ENCODE results near the gene HOXB13. TPM values are rescaled to one million over a fixed set of nuclear protein-coding genes. Genes with fewer than 3 reads are reported as not detected.

The HOXB13 gene
- total RNA-seq, 1 donor from 2014 or later = not detected

DNA sequence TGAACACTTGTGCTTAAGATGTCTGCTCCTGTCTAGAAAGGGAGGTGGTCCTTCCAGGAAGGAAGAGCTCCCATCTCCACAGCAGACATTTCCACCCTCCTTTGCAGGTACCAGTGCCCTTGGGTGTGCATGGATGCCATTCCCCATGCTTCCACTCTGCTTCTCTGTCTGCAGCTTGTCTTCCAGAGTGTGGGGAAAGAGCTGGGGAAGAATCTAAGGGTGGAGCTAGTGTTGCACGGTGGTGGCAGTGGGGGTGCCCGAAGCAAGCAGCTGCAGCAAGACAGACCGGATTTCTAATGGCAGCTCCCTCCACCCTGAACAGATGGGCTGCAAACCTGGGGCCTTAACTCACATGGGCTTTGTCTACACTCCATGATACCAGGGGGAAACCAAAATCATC lies 22.6 kb upstream of the HOXB13 start:
- H3K4me1 Mint-ChIP-seq (ENCODE audit: unreplicated experiment) = no peaks in the 10 kb centered on the region
- no peak for DNase-seq (ENCODE audit: extremely low spot score, unreplicated experiment)
- H3K27me3 Mint-ChIP-seq = peaks cover 99% of the 10 kb centered on the region
- peak overlapping the region; percentile 42 for H3K4me3 Mint-ChIP-seq
- H3K27ac Mint-ChIP-seq = no peak overlapping the region
- H3K36me3 Mint-ChIP-seq = no peaks in the 10 kb centered on the region
- no peaks in the 10 kb centered on the region for H3K9me3 Mint-ChIP-seq
- TF ChIP-seq, protein P1, sequence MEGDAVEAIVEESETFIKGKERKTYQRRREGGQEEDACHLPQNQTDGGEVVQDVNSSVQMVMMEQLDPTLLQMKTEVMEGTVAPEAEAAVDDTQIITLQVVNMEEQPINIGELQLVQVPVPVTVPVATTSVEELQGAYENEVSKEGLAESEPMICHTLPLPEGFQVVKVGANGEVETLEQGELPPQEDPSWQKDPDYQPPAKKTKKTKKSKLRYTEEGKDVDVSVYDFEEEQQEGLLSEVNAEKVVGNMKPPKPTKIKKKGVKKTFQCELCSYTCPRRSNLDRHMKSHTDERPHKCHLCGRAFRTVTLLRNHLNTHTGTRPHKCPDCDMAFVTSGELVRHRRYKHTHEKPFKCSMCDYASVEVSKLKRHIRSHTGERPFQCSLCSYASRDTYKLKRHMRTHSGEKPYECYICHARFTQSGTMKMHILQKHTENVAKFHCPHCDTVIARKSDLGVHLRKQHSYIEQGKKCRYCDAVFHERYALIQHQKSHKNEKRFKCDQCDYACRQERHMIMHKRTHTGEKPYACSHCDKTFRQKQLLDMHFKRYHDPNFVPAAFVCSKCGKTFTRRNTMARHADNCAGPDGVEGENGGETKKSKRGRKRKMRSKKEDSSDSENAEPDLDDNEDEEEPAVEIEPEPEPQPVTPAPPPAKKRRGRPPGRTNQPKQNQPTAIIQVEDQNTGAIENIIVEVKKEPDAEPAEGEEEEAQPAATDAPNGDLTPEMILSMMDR (conservative IDR thresholded peaks at IDR 0.05) = no peak

DNA sequence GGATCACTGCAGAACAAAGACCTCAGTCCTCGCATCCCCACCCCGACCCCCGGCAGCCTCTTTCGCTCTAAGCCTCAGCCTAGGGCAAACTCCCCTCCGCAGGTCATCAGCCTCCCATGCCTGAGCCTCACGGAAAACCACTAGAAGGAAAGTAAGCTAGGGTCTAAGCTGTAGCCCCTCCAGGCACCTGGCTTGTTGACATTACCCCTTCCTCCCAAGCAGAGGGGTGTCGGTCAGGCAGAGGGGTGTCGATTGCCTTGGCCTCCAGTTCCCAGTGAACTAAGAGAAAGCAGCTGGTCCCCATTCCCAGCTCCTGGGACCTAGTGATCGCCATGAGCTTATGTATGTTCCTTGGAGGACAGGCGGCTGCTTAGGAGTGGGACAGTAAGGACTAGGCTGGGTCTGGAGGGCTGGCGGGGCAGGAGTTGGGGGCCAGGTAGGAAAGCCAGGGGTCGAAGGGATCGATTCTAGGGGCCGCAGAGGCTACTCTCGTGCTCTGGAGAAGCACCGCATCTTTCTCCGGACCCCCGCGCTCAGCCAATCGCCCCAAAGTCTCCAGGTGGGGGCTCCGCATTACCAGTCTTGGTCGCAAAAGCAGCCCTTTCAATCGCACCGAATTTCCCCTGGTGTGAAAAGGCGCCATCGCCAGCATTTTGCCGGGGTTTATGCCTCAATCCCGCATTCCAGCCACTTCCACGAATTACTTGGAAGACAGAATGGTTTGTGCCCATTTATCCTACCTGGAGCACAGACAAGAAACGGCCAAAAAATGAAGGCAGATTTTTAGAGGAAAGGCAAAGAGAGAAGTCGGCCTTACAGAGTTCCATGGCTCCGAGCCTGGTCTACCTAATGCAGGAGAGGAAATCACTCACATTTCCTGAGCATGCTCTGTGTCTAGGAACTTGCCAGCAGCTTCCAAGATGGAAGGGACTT lies 21.3 kb upstream of the HOXB13 start:
- Mint-ChIP-seq H3K4me3 (no peak overlapping the region), H3K4me1 (ENCODE audit: unreplicated experiment) (no peaks in the 10 kb centered on the region), H3K27me3 (peaks cover 99% of the 10 kb centered on the region), H3K27ac (no peak overlapping the region), H3K36me3 (no peaks in the 10 kb centered on the region), H3K9me3 (no peaks in the 10 kb centered on the region)
- DNase-seq (ENCODE audit: extremely low spot score, unreplicated experiment) = no peak
- TF ChIP-seq, protein P1 (conservative IDR thresholded peaks at IDR 0.05) = no peak

DNA sequence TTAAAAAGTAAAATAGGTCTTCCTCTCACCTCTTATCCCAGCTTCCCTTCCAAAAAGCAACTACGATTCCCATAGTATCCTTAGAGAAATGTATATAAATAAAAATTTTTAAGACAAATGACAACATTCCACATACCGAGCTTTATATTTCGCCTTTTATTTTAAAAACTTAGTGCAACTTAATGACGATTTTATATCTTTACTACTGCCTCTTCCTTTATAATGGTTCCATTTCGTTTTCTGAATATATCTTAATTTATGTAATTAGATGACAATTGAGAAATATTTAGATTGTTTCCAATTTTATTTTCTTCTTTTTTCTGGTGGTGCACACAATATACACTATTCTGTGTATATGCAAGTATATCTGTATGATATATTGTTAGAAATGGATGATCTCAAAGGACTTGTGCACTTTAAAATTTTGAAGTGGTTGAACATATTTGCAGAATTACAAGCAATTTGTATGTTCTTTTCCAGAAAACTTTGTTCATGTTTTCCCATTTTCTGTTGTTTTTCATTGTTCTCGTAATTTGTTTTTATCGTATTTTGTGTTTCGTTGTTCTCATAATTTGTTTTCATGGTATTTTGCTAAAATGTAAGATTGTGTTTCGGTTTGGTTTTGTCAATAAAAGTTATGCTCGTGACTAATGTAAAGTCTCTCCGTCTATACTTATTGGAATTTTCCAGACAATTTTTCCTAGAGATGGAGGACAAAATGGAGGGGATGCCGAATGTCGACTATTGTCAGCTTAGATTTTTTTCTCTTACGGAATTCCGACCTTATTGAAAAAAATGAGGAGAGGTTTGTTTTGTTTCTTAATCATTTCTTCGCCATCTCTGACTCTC lies 20.4 kb upstream of the HOXB13 start:
- H3K27ac Mint-ChIP-seq = no peak overlapping the region
- peaks cover 99% of the 10 kb centered on the region for H3K27me3 Mint-ChIP-seq
- no peaks in the 10 kb centered on the region for H3K9me3 Mint-ChIP-seq
- no peak for DNase-seq (ENCODE audit: extremely low spot score, unreplicated experiment)
- no peaks in the 10 kb centered on the region for H3K36me3 Mint-ChIP-seq
- TF ChIP-seq, protein P1 (conservative IDR thresholded peaks at IDR 0.05) = no peak
- H3K4me3 Mint-ChIP-seq = no peak overlapping the region
- no peaks in the 10 kb centered on the region for H3K4me1 Mint-ChIP-seq (ENCODE audit: unreplicated experiment)

DNA sequence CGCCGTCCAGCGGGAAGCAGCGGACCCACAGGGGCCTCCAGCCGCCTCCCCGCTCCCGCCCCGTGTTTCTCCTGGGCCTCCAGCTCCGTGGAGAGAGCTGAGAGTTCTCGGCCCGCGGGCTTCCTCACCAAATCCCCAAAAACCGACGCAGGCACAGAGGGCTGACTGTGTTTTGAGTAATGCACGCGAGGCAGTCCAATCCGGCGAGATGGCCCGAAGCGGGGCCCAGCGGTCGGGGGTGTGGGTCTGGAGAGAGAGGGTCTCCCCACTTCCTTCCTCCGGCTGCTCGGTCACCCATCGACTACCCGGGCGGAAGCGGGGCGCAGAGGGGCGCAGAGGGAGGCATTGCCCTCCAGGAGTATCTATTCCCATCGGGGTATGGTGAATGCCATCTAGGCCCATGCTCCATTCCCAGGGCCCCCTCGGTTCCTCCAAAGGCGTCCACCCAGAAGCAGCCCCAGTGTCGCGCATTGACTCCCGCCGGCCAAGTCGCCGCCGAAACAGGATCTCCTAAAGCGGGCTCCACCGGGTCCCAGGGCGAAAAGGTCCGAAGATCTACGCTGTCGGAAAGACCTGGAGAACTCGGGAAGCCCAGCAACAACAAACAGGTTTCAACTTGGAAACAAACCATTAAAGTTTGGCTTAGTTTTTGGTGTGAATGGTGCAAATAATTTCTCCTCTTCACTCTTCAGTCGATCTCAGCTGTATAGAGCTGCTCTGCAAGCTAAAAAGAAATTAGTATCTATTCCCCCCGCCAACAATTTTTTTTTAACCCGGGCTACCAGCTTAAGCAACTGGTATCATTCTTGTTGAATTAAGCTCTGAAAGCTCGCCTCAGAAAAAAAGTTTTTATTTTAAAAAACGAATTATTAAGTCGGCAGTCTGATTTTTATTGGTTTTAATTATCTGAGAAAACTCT lies 19.2 kb upstream of the HOXB13 start:
- no peak for DNase-seq (ENCODE audit: extremely low spot score, unreplicated experiment)
- H3K4me3 Mint-ChIP-seq = no peak overlapping the region

More for the DNA sequence above, 19.2 kb upstream of the HOXB13 start:
- TF ChIP-seq, protein P1 (conservative IDR thresholded peaks at IDR 0.05) = no peak
- Mint-ChIP-seq H3K4me1 (ENCODE audit: unreplicated experiment) (no peaks in the 10 kb centered on the region), H3K27me3 (peaks cover 99% of the 10 kb centered on the region), H3K36me3 (no peaks in the 10 kb centered on the region), H3K9me3 (no peaks in the 10 kb centered on the region), H3K27ac (no peak overlapping the region)

Measured in type B pancreatic cell (in vitro differentiated cells).